HCT116 (cell line): Measurements from ENCODE around the gene METRN. TPM values are rescaled to one million over a fixed set of nuclear protein-coding genes. Genes with fewer than 3 reads are reported as not detected.

ENCODE experiments used
- ATAC-seq: fragments of 200-7000 bp; cut with Tn5 transposase; 2 replicates; pipeline ENCODE4 v1.9.1; 2020; ENCODE audit warnings: mild to moderate bottlenecking, moderate library complexity
- BruUV-seq: library from RNA; stranded (reverse); fragments of 400-500 nt; replicated peaks from 2 replicates; lab custom pipeline; 2021; lab: Mats Ljungman, UMichigan
- CTCF ChIA-PET: fragments of 300-600 bp; sonication (Branson Sonifier 250); formaldehyde crosslinking; loops from one replicate; lab custom pipeline; 2021; ENCODE audit warnings: antibody characterized with exemption; lab: Charles Lee
- POLR2A ChIA-PET: fragments of 300-600, 350-600 bp; sonication (Branson Sonifier 250); formaldehyde crosslinking; loops from one replicate; lab custom pipeline; 2021; ENCODE audit warnings: antibody characterized with exemption; lab: Charles Lee
- RAD21 ChIA-PET, 2 experiments: fragments of 300-600 bp; sonication (Branson Sonifier 250); formaldehyde crosslinking; loops; one replicate each; lab custom pipeline; 2023; ENCODE audit warnings: low total read pairs in 2 of 2; ENCODE audit not compliant: uncharacterized antibody in 2 of 2, unreplicated experiment in 2 of 2, low non-redundant PET in 1 of 2; lab: Charles Lee
- DNase-seq: peaks from one replicate; pipeline ENCODE4 v3.0.0-alpha.2; 2010; ENCODE audit warnings: low read depth, low spot score
- H2AFZ ChIP-seq: fragments of 200-600 bp; shearing (Covaris generic), sonication (generic); 2 replicates; pipeline ENCODE4 v1.6.1; 2017; ENCODE audit warnings: low read depth, mixed run types, mixed read lengths, antibody characterized with exemption, low read length; ENCODE audit not compliant: poor library complexity, severe bottlenecking
- H3K27ac ChIP-seq: 2 replicates; pipeline ENCODE4 v1.5.1; 2012; ENCODE audit warnings: low read depth, low read length
- H3K27me3 ChIP-seq: fragments of 200-600 bp; sonication (generic); 2 replicates; pipeline ENCODE4 v1.6.1; 2016; ENCODE audit warnings: mixed run types, low read length, mixed read lengths; ENCODE audit not compliant: insufficient read depth
- H3K36me3 ChIP-seq, 2 experiments: fragments of 200-500 bp in 1 of 2; fragments of 200-600 bp in 1 of 2; sonication (Bioruptor generic) in 1 of 2; sonication (generic) in 1 of 2; 2 replicates each; pipeline versions ENCODE4 v1.5.1 to v1.6.1; 2014 to 2016; ENCODE audit warnings: low read length in 2 of 2, inconsistent platforms in 1 of 2, mixed read lengths in 1 of 2, mixed run types in 1 of 2; ENCODE audit not compliant: insufficient read depth in 2 of 2, control insufficient read depth in 1 of 2
- H3K4me1 ChIP-seq, 2 experiments: fragments of 200-600 bp in 1 of 2; sonication (generic) in 1 of 2; 2 replicates each; pipeline versions ENCODE4 v1.5.1 to v1.6.1; 2012 to 2017; ENCODE audit warnings: low read length in 2 of 2, inconsistent platforms in 1 of 2, mild to moderate bottlenecking in 1 of 2, mixed read lengths in 1 of 2, mixed run types in 1 of 2, moderate library complexity in 1 of 2; ENCODE audit not compliant: insufficient read depth in 2 of 2, control insufficient read depth in 1 of 2
- H3K4me2 ChIP-seq: fragments of 200-600 bp; sonication (generic); 2 replicates; pipeline ENCODE4 v1.6.1; 2017; ENCODE audit warnings: mixed run types, low read length, mixed read lengths
- H3K4me3 ChIP-seq, 2 experiments: fragments of 200-600 bp in 1 of 2; sonication (generic) in 1 of 2; replicated peaks in 1 of 2; 2 replicates each; pipeline ENCODE4 v1.5.1; 2011 to 2016; ENCODE audit warnings: low read length in 2 of 2, control low read depth in 1 of 2, low read depth in 1 of 2, mild to moderate bottlenecking in 1 of 2, mixed read lengths in 1 of 2, mixed run types in 1 of 2
- H3K79me2 ChIP-seq: fragments of 200-600 bp; sonication (generic); 2 replicates; pipeline ENCODE4 v1.6.1; 2017; ENCODE audit warnings: mild to moderate bottlenecking, mixed run types, low read length, moderate library complexity, mixed read lengths; ENCODE audit not compliant: insufficient read depth
- H3K9ac ChIP-seq: fragments of 200-600 bp; sonication (generic); 2 replicates; pipeline ENCODE4 v1.6.1; 2016; ENCODE audit warnings: low read length, mixed read lengths
- H3K9me2 ChIP-seq: fragments of 200-600 bp; sonication (generic), shearing (Covaris generic); 2 replicates; pipeline ENCODE4 v1.6.1; 2017; ENCODE audit warnings: mixed run types, mild to moderate bottlenecking, moderate library complexity; ENCODE audit not compliant: insufficient read depth
- H3K9me3 ChIP-seq, 2 experiments: fragments of 200-500 bp in 1 of 2; fragments of 200-600 bp in 1 of 2; sonication (Bioruptor generic) in 1 of 2; sonication (generic) in 1 of 2; 2 replicates each; pipeline ENCODE4 v1.6.1; 2014 to 2017; ENCODE audit warnings: low read length in 2 of 2, mixed read lengths in 2 of 2, inconsistent platforms in 1 of 2, low read depth in 1 of 2, mild to moderate bottlenecking in 1 of 2, mixed run types in 1 of 2, moderate library complexity in 1 of 2; ENCODE audit not compliant: control insufficient read depth in 1 of 2, insufficient read depth in 1 of 2
- H4K20me1 ChIP-seq: fragments of 200-600 bp; sonication (generic), shearing (Covaris generic); 2 replicates; pipeline ENCODE4 v1.6.1; 2017; ENCODE audit warnings: mixed run types, mild to moderate bottlenecking, moderate library complexity; ENCODE audit not compliant: insufficient read depth
- CBX3 ChIP-seq: IDR thresholded peaks from 2 replicates; pipeline ENCODE4 v1.6.1; 2012; ENCODE audit warnings: low read depth
- CEBPB ChIP-seq: IDR thresholded peaks from 2 replicates; pipeline ENCODE4 v1.6.1; 2012; ENCODE audit warnings: low read depth
- EGR1 ChIP-seq: IDR thresholded peaks from 2 replicates; pipeline ENCODE4 v1.6.1; 2012; ENCODE audit warnings: low read depth
- ELF1 ChIP-seq: IDR thresholded peaks from 2 replicates; pipeline ENCODE4 v1.6.1; 2012; ENCODE audit warnings: low read depth, borderline replicate concordance
- EZH2 ChIP-seq: fragments of 200-600 bp; sonication (generic); IDR thresholded peaks from 2 replicates; pipeline ENCODE4 v1.6.1; 2017; ENCODE audit warnings: antibody characterized with exemption, mixed run types
- EZH2phosphoT487 ChIP-seq: fragments of 200-600 bp; IDR thresholded peaks from 2 replicates; pipeline ENCODE4 v1.6.1; 2018; ENCODE audit warnings: antibody characterized with exemption, borderline replicate concordance
- FOSL1 ChIP-seq: IDR thresholded peaks from 2 replicates; pipeline ENCODE4 v1.6.1; 2012; ENCODE audit warnings: low read depth
- JUND ChIP-seq: IDR thresholded peaks from 2 replicates; pipeline ENCODE4 v1.6.1; 2012
- MAX ChIP-seq: IDR thresholded peaks from 2 replicates; pipeline ENCODE4 v1.6.1; 2012
- POLR2A ChIP-seq: IDR thresholded peaks from 2 replicates; pipeline ENCODE4 v1.7.0; 2011; ENCODE audit warnings: borderline replicate concordance; ENCODE audit not compliant: insufficient read depth, insufficient read length; ENCODE audit errors: extremely low read depth
- POLR2AphosphoS5 ChIP-seq: IDR thresholded peaks from 2 replicates; pipeline ENCODE4 v1.6.1; 2011; ENCODE audit warnings: mild to moderate bottlenecking, low read depth, low read length, moderate library complexity
- RAD21 ChIP-seq: IDR thresholded peaks from 2 replicates; pipeline ENCODE4 v1.6.1; 2012; ENCODE audit warnings: low read depth, mild to moderate bottlenecking
- REST ChIP-seq: IDR thresholded peaks from 2 replicates; pipeline ENCODE4 v1.6.1; 2012; ENCODE audit warnings: low read depth
- SIN3A ChIP-seq: IDR thresholded peaks from 2 replicates; pipeline ENCODE4 v1.6.1; 2012; ENCODE audit warnings: low read depth
- SP1 ChIP-seq: IDR thresholded peaks from 2 replicates; pipeline ENCODE4 v1.6.1; 2012; ENCODE audit warnings: low read depth
- SRF ChIP-seq: IDR thresholded peaks from 2 replicates; pipeline ENCODE4 v1.6.1; 2012; ENCODE audit warnings: low read depth
- ZBTB33 ChIP-seq: IDR thresholded peaks from 2 replicates; pipeline ENCODE4 v1.6.1; 2011; ENCODE audit warnings: mild to moderate bottlenecking, low read length, moderate library complexity; ENCODE audit not compliant: insufficient replicate concordance; ENCODE audit errors: extremely low read depth
- ZNF274 ChIP-seq: fragments of 200-500 bp; sonication (Bioruptor generic); IDR thresholded peaks from 2 replicates; pipeline ENCODE4 v1.6.1; 2014; ENCODE audit warnings: mild to moderate bottlenecking, low read depth, low read length, inconsistent platforms
- intact Hi-C: fragments of 100-400 bp; cut with micrococcal nuclease; formaldehyde crosslinking; loops from 2 replicates; pipeline ENCODE4 v1.10.0; 2022
- total RNA-seq: library from RNA; stranded (reverse); gene quantifications from one replicate; pipeline ENCODE4 v1.2.1, GENCODE V29; 2021; ENCODE audit not compliant: unreplicated experiment
- TF ChIP-seq, protein P1 (sequence below), 3 experiments: fragments of 200-600 bp in 1 of 3; sonication (generic) in 1 of 3; IDR thresholded peaks in 2 of 3; conservative IDR thresholded peaks in 1 of 3; 2 replicates each; pipeline ENCODE4 v1.5.1; 2012 to 2017; ENCODE audit warnings: low read depth in 2 of 3, low read length in 2 of 3, antibody characterized with exemption in 1 of 3, borderline replicate concordance in 1 of 3, control low read depth in 1 of 3, mild to moderate bottlenecking in 1 of 3, mixed read lengths in 1 of 3, mixed run types in 1 of 3, moderate library complexity in 1 of 3; ENCODE audit not compliant: insufficient read depth in 1 of 3

Gene METRN
- total RNA-seq, 1 experiment from 2014 or later = 193 TPM

- no peak for TF ChIP-seq SP1
- TF ChIP-seq RAD21 = no peak
- no peak for TF ChIP-seq SRF
- no peak for TF ChIP-seq REST
- no peak for TF ChIP-seq EGR1
- no peak for TF ChIP-seq POLR2A
- no peak for TF ChIP-seq CEBPB
- TF ChIP-seq SIN3A = no peak
- TF ChIP-seq EZH2phosphoT487 = no peak
- no peak for TF ChIP-seq EZH2
- TF ChIP-seq FOSL1 = no peak
- TF ChIP-seq, all 23 proteins: peak for 0
These were observed 21.6 kb upstream of the METRN start (continued) for GRCh38 chr16:693364-693763.

DNA sequence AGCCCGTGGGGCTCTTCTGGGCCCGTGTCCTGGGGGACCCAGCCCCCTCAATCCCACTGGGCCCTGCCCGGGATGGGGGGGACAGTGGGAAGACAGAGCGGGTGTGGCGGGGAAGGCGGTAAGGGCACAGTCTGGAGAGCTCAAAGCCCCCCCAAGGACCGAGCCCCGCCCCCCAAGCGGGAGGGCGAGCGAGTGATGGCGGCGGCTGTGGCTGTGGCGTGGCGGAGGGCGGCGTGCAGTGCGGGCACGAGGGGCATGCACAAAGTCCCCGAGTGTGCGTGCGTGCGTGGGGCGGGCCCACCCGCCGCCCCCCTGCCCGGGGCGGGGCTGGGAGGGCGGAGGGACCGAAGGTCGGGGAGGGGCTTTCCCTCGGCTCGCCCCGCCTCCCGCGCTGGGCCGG, 21.2 kb upstream of the METRN start:
- no peaks in the 10 kb centered on the region for H3K9me3 ChIP-seq
- POLR2A ChIA-PET = no interaction called here
- no peak overlapping the region for H3K4me3 ChIP-seq
- H3K27me3 ChIP-seq = no peaks in the 10 kb centered on the region
- peaks cover 11% of the 10 kb centered on the region; the same call in 1 of the 2 replicates for H3K79me2 ChIP-seq
- H4K20me1 ChIP-seq = no peaks in the 10 kb centered on the region
- no peaks in the 10 kb centered on the region for H3K9me2 ChIP-seq
- DNase-seq (no peak), ATAC-seq (no peak)
- no peak overlapping the region for H3K27ac ChIP-seq
- BruUV-seq = no TSS peak
- no peak overlapping the region for H3K4me2 ChIP-seq
- CTCF ChIA-PET = no interaction called here
- peaks cover 18 to 44% of the 10 kb centered on the region in 2 experiments for H3K4me1 ChIP-seq
- H2AFZ ChIP-seq = no peak overlapping the region
- no peak overlapping the region for H3K9ac ChIP-seq
- H3K36me3 ChIP-seq = no peaks in the 10 kb centered on the region
- intact Hi-C loops = no loop called here
- RAD21 ChIA-PET = no interaction called here
- TF ChIP-seq FOSL1 = no peak
- TF ChIP-seq JUND = no peak
- TF ChIP-seq ELF1 = no peak
- no peak for TF ChIP-seq CBX3
- no peak for TF ChIP-seq ZNF274
- TF ChIP-seq RAD21 = no peak
- TF ChIP-seq MAX = no peak
- TF ChIP-seq POLR2A = no peak
- TF ChIP-seq ZBTB33 = no peak
- TF ChIP-seq, protein P1, sequence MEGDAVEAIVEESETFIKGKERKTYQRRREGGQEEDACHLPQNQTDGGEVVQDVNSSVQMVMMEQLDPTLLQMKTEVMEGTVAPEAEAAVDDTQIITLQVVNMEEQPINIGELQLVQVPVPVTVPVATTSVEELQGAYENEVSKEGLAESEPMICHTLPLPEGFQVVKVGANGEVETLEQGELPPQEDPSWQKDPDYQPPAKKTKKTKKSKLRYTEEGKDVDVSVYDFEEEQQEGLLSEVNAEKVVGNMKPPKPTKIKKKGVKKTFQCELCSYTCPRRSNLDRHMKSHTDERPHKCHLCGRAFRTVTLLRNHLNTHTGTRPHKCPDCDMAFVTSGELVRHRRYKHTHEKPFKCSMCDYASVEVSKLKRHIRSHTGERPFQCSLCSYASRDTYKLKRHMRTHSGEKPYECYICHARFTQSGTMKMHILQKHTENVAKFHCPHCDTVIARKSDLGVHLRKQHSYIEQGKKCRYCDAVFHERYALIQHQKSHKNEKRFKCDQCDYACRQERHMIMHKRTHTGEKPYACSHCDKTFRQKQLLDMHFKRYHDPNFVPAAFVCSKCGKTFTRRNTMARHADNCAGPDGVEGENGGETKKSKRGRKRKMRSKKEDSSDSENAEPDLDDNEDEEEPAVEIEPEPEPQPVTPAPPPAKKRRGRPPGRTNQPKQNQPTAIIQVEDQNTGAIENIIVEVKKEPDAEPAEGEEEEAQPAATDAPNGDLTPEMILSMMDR (IDR thresholded peaks at IDR 0.05 in 2 of 3, conservative IDR thresholded peaks at IDR 0.05 in 1 of 3; ENCODE audit: borderline replicate concordance in 1 of 3, insufficient read depth in 1 of 3, low read depth in 2 of 3, low read length in 2 of 3) = no peak
- TF ChIP-seq SIN3A = no peak
- TF ChIP-seq POLR2AphosphoS5 = no peak
